HepG2 (cell line): ENCODE data around the gene FAM240A. TPM values are rescaled to one million over a fixed set of nuclear protein-coding genes. Genes with fewer than 3 reads are reported as not detected.
A peak's percentile ranks its signal among the peaks of the same experiment; 100 is the strongest.

Source experiments
- ARID4A ChIP-seq: sonication (generic); formaldehyde crosslinking; IDR thresholded peaks from 2 replicates; pipeline ENCODE4 v1.5.0; 2020; ENCODE audit warnings: mild to moderate bottlenecking, missing genetic modification reagents, borderline replicate concordance
- ATF5 ChIP-seq: sonication (generic); formaldehyde crosslinking; IDR thresholded peaks from 2 replicates; pipeline ENCODE4 v1.4.0; 2020; ENCODE audit warnings: mild to moderate bottlenecking, low read depth, missing genetic modification reagents
- CAMTA2 ChIP-seq: sonication (generic); formaldehyde crosslinking; IDR thresholded peaks from 2 replicates; pipeline ENCODE4 v1.4.0; 2020; ENCODE audit warnings: mild to moderate bottlenecking, missing genetic modification reagents, borderline replicate concordance
- EEA1 ChIP-seq: sonication (generic); formaldehyde crosslinking; IDR thresholded peaks from 2 replicates; pipeline ENCODE4 v1.5.1; 2020; ENCODE audit warnings: mild to moderate bottlenecking, missing genetic modification reagents, borderline replicate concordance
- GLMP ChIP-seq: sonication (generic); formaldehyde crosslinking; IDR thresholded peaks from 2 replicates; pipeline ENCODE4 v1.9.0; 2021; ENCODE audit warnings: missing genetic modification reagents, mild to moderate bottlenecking, borderline replicate concordance
- HOXA5 ChIP-seq: sonication (generic); formaldehyde crosslinking; IDR thresholded peaks from 2 replicates; pipeline ENCODE4 v1.4.0; 2020; ENCODE audit warnings: missing genetic modification reagents
- IKZF5 ChIP-seq: IDR thresholded peaks from 2 replicates; pipeline ENCODE4 v1.6.1; 2018; ENCODE audit warnings: missing genetic modification reagents, mild to moderate bottlenecking, missing compliant biosample characterization
- NFYB ChIP-seq: sonication (generic); formaldehyde crosslinking; IDR thresholded peaks from 2 replicates; pipeline ENCODE4 v1.4.0; 2020; ENCODE audit warnings: missing genetic modification reagents
- SALL1 ChIP-seq: sonication (generic); formaldehyde crosslinking; IDR thresholded peaks from 2 replicates; pipeline ENCODE4 v1.8.0; 2022; ENCODE audit warnings: mild to moderate bottlenecking, missing genetic modification reagents
- XBP1 ChIP-seq: sonication (generic); formaldehyde crosslinking; IDR thresholded peaks from 2 replicates; pipeline ENCODE4 v1.5.0; 2020; ENCODE audit warnings: missing genetic modification reagents
- ZFP90 ChIP-seq: sonication (generic); formaldehyde crosslinking; IDR thresholded peaks from 2 replicates; pipeline ENCODE4 v1.8.0; 2022; ENCODE audit warnings: missing genetic modification reagents, mild to moderate bottlenecking, inconsistent platforms, borderline replicate concordance
- ZFY ChIP-seq: sonication (generic); formaldehyde crosslinking; IDR thresholded peaks from 2 replicates; pipeline ENCODE4 v1.4.0; 2020; ENCODE audit warnings: missing genetic modification reagents
- ZNF343 ChIP-seq: sonication (generic); formaldehyde crosslinking; IDR thresholded peaks from 2 replicates; pipeline ENCODE4 v1.4.0; 2020; ENCODE audit warnings: mild to moderate bottlenecking, missing genetic modification reagents
- ZNF567 ChIP-seq: sonication (generic); formaldehyde crosslinking; IDR thresholded peaks from 2 replicates; pipeline ENCODE4 v1.8.1; 2023; ENCODE audit warnings: mild to moderate bottlenecking, missing genetic modification reagents, borderline replicate concordance
- ZNF598 ChIP-seq: sonication (generic); formaldehyde crosslinking; IDR thresholded peaks from 2 replicates; pipeline ENCODE4 v1.5.1; 2020; ENCODE audit warnings: mild to moderate bottlenecking, missing genetic modification reagents, borderline replicate concordance
- ZNF703 ChIP-seq: sonication (generic); formaldehyde crosslinking; IDR thresholded peaks from 2 replicates; pipeline ENCODE4 v1.5.1; 2020; ENCODE audit warnings: missing genetic modification reagents, mild to moderate bottlenecking, moderate library complexity, borderline replicate concordance
- ZNF710 ChIP-seq: sonication (generic); formaldehyde crosslinking; IDR thresholded peaks from 2 replicates; pipeline ENCODE4 v1.5.0; 2020; ENCODE audit warnings: mild to moderate bottlenecking, missing genetic modification reagents, borderline replicate concordance
- polyA plus RNA-seq, 8 experiments: library from polyadenylated mRNA; depleted of rRNA in 3 of 8; stranded (reverse) in 7 of 8; unstranded in 1 of 8; fragments of >200 nt; fragmentation: Illumina TruSeq in 4 of 8; extraction: Trizol in 4 of 8; gene quantifications; 2 replicates each; pipeline versions ENCODE4 v1.2.1 to v1.2.3, GENCODE V29; 2011 to 2016; ENCODE audit warnings: low read depth in 4 of 8, missing spikeins in 1 of 8, mixed read lengths in 1 of 8; ENCODE audit not compliant: insufficient read depth in 1 of 8
- total RNA-seq, 5 experiments: library from RNA; depleted of rRNA; stranded (reverse); fragments of >200 nt; fragmentation: Illumina TruSeq; extraction: Trizol; gene quantifications; 2 replicates each; pipeline ENCODE4 v1.2.3, GENCODE V29; 2016; ENCODE audit warnings: low read depth in 1 of 5

Gene FAM240A
- total and polyA plus RNA-seq, 2 of the 13 experiments (the other 11 are each of a cell fraction or from before 2014, with no cell fraction given) = not detected

- TF ChIP-seq ZNF567 (CRISPR knock-in tag) = peak; percentile 46; the same call in 1 of the 2 replicates
- peak; percentile 71; the same call in 1 of the 2 replicates for TF ChIP-seq HOXA5
- no peak for TF ChIP-seq GLMP (CRISPR knock-in tag)
- 0 out of 2 replicates have a peak, but pooled peaks have one; percentile 44 for TF ChIP-seq EEA1 (CRISPR knock-in tag)
- no peak; the same call in 1 of the 2 replicates for TF ChIP-seq IKZF5 (CRISPR knock-in tag)
- 0 out of 2 replicates have a peak, but pooled peaks have one; percentile 0 for TF ChIP-seq ZFY (CRISPR knock-in tag)
- TF ChIP-seq XBP1 (CRISPR knock-in tag) = no peak
- TF ChIP-seq CAMTA2 (CRISPR knock-in tag) = no peak
- TF ChIP-seq NFYB (CRISPR knock-in tag) = no peak
- no peak for TF ChIP-seq ZNF703 (CRISPR knock-in tag)
- TF ChIP-seq SALL1 (CRISPR knock-in tag) = peak; percentile 50
- TF ChIP-seq ZFP90 (CRISPR knock-in tag) = 0 out of 2 replicates have a peak, but pooled peaks have one; percentile 9
- TF ChIP-seq ZNF343 (CRISPR knock-in tag) = no peak
- no peak for TF ChIP-seq ZNF598
- TF ChIP-seq ARID4A = peak; percentile 57; the same call in 1 of the 2 replicates
- TF ChIP-seq ATF5 (CRISPR knock-in tag) = no peak; the same call in 1 of the 2 replicates
- TF ChIP-seq ZNF710 = no peak
Observed at GRCh38 chr3:46565607-46566039, 46.7 kb upstream of the FAM240A start (continued).
